IMR-90 (cell line): ENCODE data around the gene AQP12B. TPM values are rescaled to one million over a fixed set of nuclear protein-coding genes. Genes with fewer than 3 reads are reported as not detected.
A peak's percentile ranks its signal among the peaks of the same experiment; 100 is the strongest.

Experiments used
- ATAC-seq: fragments of 200-7000 bp; cut with Tn5 transposase; 2 replicates; pipeline ENCODE4 v1.9.1; 2020; ENCODE audit warnings: low read depth, mild to moderate bottlenecking, moderate library complexity
- BruUV-seq: library from RNA; stranded (reverse); fragments of 400-500 nt; replicated peaks from 2 replicates; lab custom pipeline; 2021; lab: Mats Ljungman, UMichigan
- CTCF ChIA-PET: fragments of 300-600 bp; formaldehyde crosslinking; extraction: SDS; loops from one replicate; lab custom pipeline; 2021; ENCODE audit warnings: antibody characterized with exemption; lab: Yijun Ruan, JAX
- POLR2A ChIA-PET: fragments of 300-600 bp; sonication (Branson Sonifier 250); formaldehyde crosslinking; loops from one replicate; lab custom pipeline; 2022; ENCODE audit warnings: antibody characterized with exemption; ENCODE audit not compliant: unreplicated experiment; lab: Charles Lee
- DNase-seq: peaks from one replicate; pipeline ENCODE4 v3.0.0; 2013
- H2AFZ ChIP-seq: replicated peaks from 2 replicates; pipeline ENCODE3; 2013; ENCODE audit warnings: low read length, mild to moderate bottlenecking; ENCODE audit not compliant: poor library complexity
- H2AK5ac ChIP-seq: 2 replicates; pipeline ENCODE4 v1.6.1; 2013; ENCODE audit warnings: low read depth, low read length, inconsistent platforms
- H2AK9ac ChIP-seq: replicated peaks from 2 replicates; pipeline ENCODE3; 2013; ENCODE audit warnings: mild to moderate bottlenecking, low read depth, low read length, moderate library complexity; ENCODE audit not compliant: poor library complexity
- H2BK120ac ChIP-seq: 2 replicates; pipeline ENCODE4 v1.6.1; 2013; ENCODE audit warnings: low read depth, low read length, inconsistent platforms
- H2BK15ac ChIP-seq: 3 replicates; pipeline ENCODE4 v1.6.1; 2013; ENCODE audit warnings: low read depth, low read length, inconsistent platforms
- H2BK20ac ChIP-seq: 2 replicates; pipeline ENCODE4 v1.6.1; 2013; ENCODE audit warnings: low read depth, mild to moderate bottlenecking, inconsistent platforms, low read length, moderate library complexity
- H2BK5ac ChIP-seq: 2 replicates; pipeline ENCODE4 v1.6.1; 2013; ENCODE audit warnings: mild to moderate bottlenecking, low read depth, low read length, inconsistent platforms; ENCODE audit not compliant: poor library complexity, severe bottlenecking
- H3K14ac ChIP-seq: replicated peaks from 2 replicates; pipeline ENCODE4 v1.6.1; 2013; ENCODE audit warnings: low read depth, low read length, inconsistent platforms
- H3K18ac ChIP-seq: 2 replicates; pipeline ENCODE4 v1.6.1; 2013; ENCODE audit warnings: low read depth, low read length, control low read depth
- H3K23ac ChIP-seq: 2 replicates; pipeline ENCODE4 v1.6.1; 2013; ENCODE audit warnings: low read depth, low read length, inconsistent platforms
- H3K27ac ChIP-seq: 2 replicates; pipeline ENCODE4 v1.5.1; 2013; ENCODE audit warnings: mild to moderate bottlenecking, control low read depth, low read length; ENCODE audit not compliant: insufficient read depth
- H3K27me3 ChIP-seq: 2 replicates; pipeline ENCODE4 v1.6.1; 2013; ENCODE audit warnings: low read length; ENCODE audit not compliant: control insufficient read depth, insufficient read depth
- H3K36me3 ChIP-seq: 2 replicates; pipeline ENCODE4 v1.6.1; 2013; ENCODE audit warnings: low read length, mixed read lengths; ENCODE audit not compliant: control insufficient read depth, insufficient read depth
- H3K4ac ChIP-seq: 2 replicates; pipeline ENCODE4 v1.6.1; 2013; ENCODE audit warnings: low read depth, low read length, inconsistent platforms
- H3K4me1 ChIP-seq: 2 replicates; pipeline ENCODE4 v1.6.1; 2013; ENCODE audit warnings: low read length, mixed read lengths; ENCODE audit not compliant: control insufficient read depth, insufficient read depth
- H3K4me2 ChIP-seq: 2 replicates; pipeline ENCODE4 v1.6.1; 2013; ENCODE audit warnings: low read depth, mild to moderate bottlenecking, control low read depth, low read length, moderate library complexity
- H3K4me3 ChIP-seq: 2 replicates; pipeline ENCODE4 v1.5.1; 2013; ENCODE audit warnings: low read depth, mild to moderate bottlenecking, control low read depth, low read length, moderate library complexity; ENCODE audit not compliant: insufficient read depth
- H3K56ac ChIP-seq: 2 replicates; pipeline ENCODE4 v1.6.1; 2013; ENCODE audit warnings: low read length, inconsistent platforms; ENCODE audit not compliant: insufficient read depth; ENCODE audit errors: extremely low read depth
- H3K79me1 ChIP-seq, 2 experiments: 2 replicates each; pipeline ENCODE4 v1.6.1; 2013; ENCODE audit warnings: low read length in 2 of 2, inconsistent platforms in 1 of 2, low read depth in 1 of 2
- H3K9ac ChIP-seq: 2 replicates; pipeline ENCODE4 v1.6.1; 2013; ENCODE audit warnings: low read depth, low read length, control low read depth
- H3K9me1 ChIP-seq: 2 replicates; pipeline ENCODE4 v1.6.1; 2013; ENCODE audit warnings: low read length, inconsistent platforms; ENCODE audit not compliant: insufficient read depth
- H3K9me3 ChIP-seq: 2 replicates; pipeline ENCODE4 v1.6.1; 2013; ENCODE audit warnings: low read length; ENCODE audit not compliant: control insufficient read depth, insufficient read depth
- H4K20me1 ChIP-seq: 2 replicates; pipeline ENCODE4 v1.6.1; 2013; ENCODE audit warnings: low read length, inconsistent platforms; ENCODE audit not compliant: insufficient read depth
- H4K5ac ChIP-seq: 2 replicates; pipeline ENCODE4 v1.6.1; 2013; ENCODE audit warnings: mild to moderate bottlenecking, low read depth, low read length, control low read depth
- H4K8ac ChIP-seq, 2 experiments: 2 replicates each; pipeline ENCODE4 v1.6.1; 2013; ENCODE audit warnings: low read depth in 2 of 2, low read length in 2 of 2, control low read depth in 1 of 2, inconsistent platforms in 1 of 2
- H4K91ac ChIP-seq: 2 replicates; pipeline ENCODE4 v1.6.1; 2013; ENCODE audit warnings: low read depth, low read length, inconsistent platforms; ENCODE audit not compliant: insufficient read depth
- CEBPB ChIP-seq: IDR thresholded peaks from 2 replicates; pipeline ENCODE4 v1.6.1; 2012; ENCODE audit warnings: low read depth, low read length, improper control_type of control experiment
- MXI1 ChIP-seq: IDR thresholded peaks from 2 replicates; pipeline ENCODE4 v1.6.1; 2012; ENCODE audit warnings: low read depth, mild to moderate bottlenecking, low read length, moderate library complexity, borderline replicate concordance
- WGBS, 2 experiments: methylation state at CpG; one replicate each; pipeline versions ENCODE4 v1.1.5 to v1.1.7; 2013; ENCODE audit warnings: missing lambda C conversion rate in 2 of 2; ENCODE audit not compliant: insufficient read length in 1 of 2; ENCODE audit errors: extremely low coverage in 2 of 2; 5-methylcytosine and 5-hydroxymethylcytosine counted together
- dilution Hi-C: fragments of 300-500 bp; cut with HindIII; formaldehyde crosslinking; loops from one replicate; pipeline ENCODE4 v1.14.3; 2018; ENCODE audit warnings: low sequenced_read_pairs; ENCODE audit not compliant: unreplicated experiment
- in situ Hi-C: fragments of 300-500 bp; cut with MboI; formaldehyde crosslinking; loops from 3 replicates; pipeline ENCODE4 v1.14.3; 2019; ENCODE audit warnings: low sequenced_read_pairs, inconsistent platforms, mixed read lengths
- intact Hi-C: fragments of 100-400 bp; cut with micrococcal nuclease; formaldehyde crosslinking; loops from 2 replicates; pipeline ENCODE4 v1.10.0; 2022
- polyA plus RNA-seq, 3 experiments: library from polyadenylated mRNA; depleted of rRNA; stranded (reverse); fragments of >200 nt; gene quantifications; 2 replicates each; pipeline ENCODE4 v1.2.3, GENCODE V29; 2012; ENCODE audit warnings: low replicate concordance in 1 of 3
- total RNA-seq: library from RNA; depleted of rRNA; stranded (reverse); fragments of >200 nt; gene quantifications from 2 replicates; pipeline ENCODE4 v1.2.3, GENCODE V29; 2012
- TF ChIP-seq, protein P1 (sequence below): conservative IDR thresholded peaks from 2 replicates; pipeline ENCODE4 v1.5.1; 2012; ENCODE audit warnings: mild to moderate bottlenecking, low read depth, low read length, improper control_type of control experiment

Gene AQP12B
- total and polyA plus RNA-seq, 2 of the 4 experiments (the other 2 are of a cell fraction) = not detected

DNA sequence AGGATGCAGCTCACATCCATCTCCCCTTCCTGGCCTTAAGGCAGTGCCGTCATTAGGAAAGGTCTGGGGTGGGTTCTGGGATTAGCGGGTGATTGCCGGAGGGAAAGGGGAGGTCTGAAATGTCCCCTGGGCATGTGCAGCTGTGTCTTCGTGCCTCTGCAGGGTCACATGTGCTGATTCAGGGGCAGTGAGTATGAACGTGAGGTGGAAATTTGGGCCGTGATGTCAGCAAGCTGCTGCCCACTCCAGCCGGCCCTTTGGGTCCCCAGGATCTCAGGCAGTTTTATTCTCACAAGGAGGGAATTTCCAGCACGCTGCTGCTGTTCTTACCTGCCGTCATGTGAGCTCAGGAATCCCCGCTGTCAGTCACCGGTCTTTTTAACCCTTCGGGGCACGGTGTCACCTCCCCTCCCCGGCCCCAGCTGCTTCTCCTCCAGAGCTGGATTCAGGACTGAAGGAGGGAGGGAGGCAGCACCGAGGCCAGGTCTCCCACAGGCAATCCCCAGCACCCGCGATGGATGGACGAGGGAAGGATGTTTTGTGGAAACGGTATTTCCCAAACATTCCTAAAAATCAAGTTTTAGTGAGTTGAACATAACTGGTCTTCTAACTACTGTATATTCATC is 33.9 kb downstream of the AQP12B start:
- Histone ChIP-seq H3K36me3 (no peaks in the 10 kb centered on the region), H3K9ac (no peak overlapping the region), H3K9me3 (no peaks in the 10 kb centered on the region; the same call in 1 of the 2 replicates), H4K20me1 (no peaks in the 10 kb centered on the region), H3K27ac (no peak overlapping the region), H3K4me1 (no peaks in the 10 kb centered on the region), H3K23ac (no peak overlapping the region), H2AFZ (no peak overlapping the region), H3K56ac (no peak overlapping the region), H3K9me1 (no peaks in the 10 kb centered on the region), H2BK20ac (no peak overlapping the region), H2BK120ac (no peak overlapping the region), H4K5ac (no peak overlapping the region), H4K91ac (no peak overlapping the region), H3K18ac (no peak overlapping the region), H2BK15ac (no peak overlapping the region), H3K14ac (no peak overlapping the region), H3K27me3 (peaks cover 76% of the 10 kb centered on the region), H2AK5ac (no peak overlapping the region), H3K79me1 (no peaks in the 10 kb centered on the region), H2BK5ac (no peak overlapping the region), H2AK9ac (peak overlapping the region; percentile 28), H3K4me3 (no peak overlapping the region), H4K8ac (no peak overlapping the region), H3K4me2 (no peak overlapping the region), H3K4ac (no peak overlapping the region)
- CTCF ChIA-PET = no interaction called here
- 6% methylated on average over 3 of the region's 19 CpGs; no CpG with 5 or more reads in 1 of the 2 experiments for WGBS, 2 experiments
- intact Hi-C loops = no loop called here
- POLR2A ChIA-PET = no interaction called here
- dilution Hi-C loops = no loop called here
- in situ Hi-C loops = no loop called here
- no TSS peak for BruUV-seq
- ATAC-seq (no peak), DNase-seq (no peak)
- TF ChIP-seq, protein P1, sequence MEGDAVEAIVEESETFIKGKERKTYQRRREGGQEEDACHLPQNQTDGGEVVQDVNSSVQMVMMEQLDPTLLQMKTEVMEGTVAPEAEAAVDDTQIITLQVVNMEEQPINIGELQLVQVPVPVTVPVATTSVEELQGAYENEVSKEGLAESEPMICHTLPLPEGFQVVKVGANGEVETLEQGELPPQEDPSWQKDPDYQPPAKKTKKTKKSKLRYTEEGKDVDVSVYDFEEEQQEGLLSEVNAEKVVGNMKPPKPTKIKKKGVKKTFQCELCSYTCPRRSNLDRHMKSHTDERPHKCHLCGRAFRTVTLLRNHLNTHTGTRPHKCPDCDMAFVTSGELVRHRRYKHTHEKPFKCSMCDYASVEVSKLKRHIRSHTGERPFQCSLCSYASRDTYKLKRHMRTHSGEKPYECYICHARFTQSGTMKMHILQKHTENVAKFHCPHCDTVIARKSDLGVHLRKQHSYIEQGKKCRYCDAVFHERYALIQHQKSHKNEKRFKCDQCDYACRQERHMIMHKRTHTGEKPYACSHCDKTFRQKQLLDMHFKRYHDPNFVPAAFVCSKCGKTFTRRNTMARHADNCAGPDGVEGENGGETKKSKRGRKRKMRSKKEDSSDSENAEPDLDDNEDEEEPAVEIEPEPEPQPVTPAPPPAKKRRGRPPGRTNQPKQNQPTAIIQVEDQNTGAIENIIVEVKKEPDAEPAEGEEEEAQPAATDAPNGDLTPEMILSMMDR = no peak
- TF ChIP-seq MXI1 = no peak
- no peak for TF ChIP-seq CEBPB
